GM12874 (cell line): Measurements from ENCODE around the gene RGS10.

Experiments
- CTCF ChIP-seq: IDR thresholded peaks from 2 replicates; pipeline ENCODE4 v1.5.1; 2011; ENCODE audit warnings: low read depth, mild to moderate bottlenecking, control low read depth, low read length, moderate library complexity; ENCODE audit not compliant: insufficient read depth

RGS10 gene

GRCh38 chr10:119453313-119453712 lies 89.2 kb downstream of the RGS10 start:
- no peak for TF ChIP-seq CTCF

DNA sequence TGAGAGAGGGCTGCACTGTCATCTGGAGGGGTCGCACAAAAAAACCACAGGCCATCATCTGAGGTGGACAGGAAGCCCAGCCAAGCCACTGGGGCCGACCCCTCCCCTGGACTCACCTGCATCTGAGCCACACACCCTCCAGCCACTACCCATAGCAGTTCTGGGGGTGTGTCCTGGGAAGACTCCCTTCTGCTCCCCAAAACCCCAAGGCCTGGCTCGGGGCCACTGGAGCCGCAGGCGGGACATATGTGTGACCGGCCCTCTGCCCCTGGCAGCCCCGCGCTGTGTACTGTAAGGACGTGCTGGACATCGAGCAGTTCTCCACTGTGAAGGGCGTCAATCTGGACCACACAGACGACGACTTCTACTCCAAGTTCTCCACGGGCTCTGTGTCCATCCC lies 90.1 kb downstream of the RGS10 start:
- no peak for TF ChIP-seq CTCF

DNA sequence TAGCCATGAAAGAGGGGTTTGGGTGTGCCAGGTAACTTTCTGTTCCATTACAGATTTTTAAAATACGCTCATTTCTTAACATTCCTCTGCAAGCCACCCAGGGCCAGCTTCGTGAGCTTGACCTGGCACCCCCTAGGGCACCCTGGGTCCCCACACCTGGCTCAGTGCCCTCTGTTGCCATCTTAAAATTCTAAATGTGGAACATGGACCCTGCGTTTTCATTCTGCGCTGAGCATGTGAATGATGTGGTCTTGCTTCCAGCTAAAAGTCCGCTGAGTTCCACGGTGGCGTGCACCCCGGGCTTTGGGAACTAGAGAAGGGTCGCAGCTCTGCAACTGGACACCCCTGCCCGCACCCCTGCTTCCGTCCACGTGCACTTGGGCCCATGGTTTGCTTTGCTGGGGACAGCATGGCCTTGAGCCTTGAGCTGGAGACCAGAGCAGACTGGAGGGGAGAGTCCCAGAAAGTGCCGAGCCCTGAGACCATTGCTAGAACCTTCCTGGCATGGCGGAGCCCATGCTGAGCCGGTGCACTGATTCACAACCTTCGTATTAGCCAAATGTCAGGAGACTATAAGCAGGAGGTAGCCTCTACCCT lies 91.1 kb downstream of the RGS10 start:
- no peak for TF ChIP-seq CTCF

GRCh38 chr10:119450606-119451299 lies 91.8 kb downstream of the RGS10 start:
- no peak for TF ChIP-seq CTCF
